ENCODE measurements around the gene PRKRIP1. TPM values are rescaled to one million over a fixed set of nuclear protein-coding genes. Genes with fewer than 3 reads are reported as not detected.

PRKRIP1 gene
- total RNA-seq, 1 donor from 2014 or later, result 16.1 TPM

GRCh38 chr7:102426268-102427018 is 30.3 kb downstream of the PRKRIP1 start:
- H3K4me3 ChIP-seq (ENCODE audit: low read depth, low read length), result no peak overlapping the region
- TF ChIP-seq CTCF (conservative IDR thresholded peaks at IDR 0.05; ENCODE audit: low read depth, low read length), result no peak
- no peak for DNase-seq (ENCODE audit: low read depth)

GRCh38 chr7:102427019-102427405 is 30.8 kb downstream of the PRKRIP1 start:
- no peak for TF ChIP-seq CTCF (conservative IDR thresholded peaks at IDR 0.05; ENCODE audit: low read depth, low read length)

GRCh38 chr7:102429141-102429899 is 33.2 kb downstream of the PRKRIP1 start:
- DNase-seq (ENCODE audit: low read depth), result no peak
- H3K4me3 ChIP-seq (ENCODE audit: low read depth, low read length), result no peak overlapping the region
- no peak for TF ChIP-seq CTCF (conservative IDR thresholded peaks at IDR 0.05; ENCODE audit: low read depth, low read length)

More at GRCh38 chr7:102427019-102427405, 30.8 kb downstream of the PRKRIP1 start:
- no peak for DNase-seq (ENCODE audit: low read depth)
- H3K4me3 ChIP-seq (ENCODE audit: low read depth, low read length), result no peak overlapping the region

- no peak for DNase-seq (ENCODE audit: low read depth)
- no peak overlapping the region for H3K4me3 ChIP-seq (ENCODE audit: low read depth, low read length)
- no peak for TF ChIP-seq CTCF (conservative IDR thresholded peaks at IDR 0.05; ENCODE audit: low read depth, low read length)
Measured at GRCh38 chr7:102431617-102432298, 35.6 kb downstream of the PRKRIP1 start.

GRCh38 chr7:102432442-102433218 is 36.5 kb downstream of the PRKRIP1 start:
- peak overlapping the region; percentile 84 for H3K4me3 ChIP-seq (ENCODE audit: low read depth, low read length)
- DNase-seq (ENCODE audit: low read depth), result no peak
- no peak for TF ChIP-seq CTCF (conservative IDR thresholded peaks at IDR 0.05; ENCODE audit: low read depth, low read length)

GRCh38 chr7:102433219-102434038 is 37.3 kb downstream of the PRKRIP1 start, which contains the start of gene ORAI2:
Gene ORAI2 (plus strand): TSS chr7:102433575. CDS start chr7:102438957, 5,382 bp downstream.
- no peak for DNase-seq (ENCODE audit: low read depth)
- TF ChIP-seq CTCF (conservative IDR thresholded peaks at IDR 0.05; ENCODE audit: low read depth, low read length), result no peak
- H3K4me3 ChIP-seq (ENCODE audit: low read depth, low read length), result peak within 1 kb of the TSS; percentile 84
